Measurements from ENCODE around the gene C19orf25.
A peak's percentile ranks its signal among the peaks of the same experiment; 100 is the strongest.

The C19orf25 gene

DNA sequence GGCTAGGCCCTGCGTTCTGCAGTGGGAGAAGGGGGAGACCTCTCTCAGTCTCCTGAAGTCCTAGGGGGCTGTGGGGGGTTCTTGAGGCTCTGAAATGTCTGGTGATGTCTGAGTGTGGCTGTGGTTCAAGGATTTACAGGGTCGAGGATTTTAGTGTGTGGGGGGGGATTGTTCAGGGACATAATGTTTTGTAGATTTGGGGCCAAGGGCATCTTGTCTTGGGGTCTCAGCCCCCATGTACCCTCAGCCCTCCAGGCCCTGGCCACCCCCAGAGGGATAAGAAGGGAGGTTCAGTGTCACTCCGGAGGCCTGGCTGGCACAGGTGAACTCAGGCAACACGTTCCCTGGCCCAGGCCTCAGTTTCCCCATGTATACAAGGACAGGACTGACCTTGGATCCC is 31.5 kb downstream of the C19orf25 start:
- no peak for TF ChIP-seq CTCF (IDR thresholded peaks at IDR 0.05)
- peaks cover 6% of the 10 kb centered on the region for H3K4me1 ChIP-seq

DNA sequence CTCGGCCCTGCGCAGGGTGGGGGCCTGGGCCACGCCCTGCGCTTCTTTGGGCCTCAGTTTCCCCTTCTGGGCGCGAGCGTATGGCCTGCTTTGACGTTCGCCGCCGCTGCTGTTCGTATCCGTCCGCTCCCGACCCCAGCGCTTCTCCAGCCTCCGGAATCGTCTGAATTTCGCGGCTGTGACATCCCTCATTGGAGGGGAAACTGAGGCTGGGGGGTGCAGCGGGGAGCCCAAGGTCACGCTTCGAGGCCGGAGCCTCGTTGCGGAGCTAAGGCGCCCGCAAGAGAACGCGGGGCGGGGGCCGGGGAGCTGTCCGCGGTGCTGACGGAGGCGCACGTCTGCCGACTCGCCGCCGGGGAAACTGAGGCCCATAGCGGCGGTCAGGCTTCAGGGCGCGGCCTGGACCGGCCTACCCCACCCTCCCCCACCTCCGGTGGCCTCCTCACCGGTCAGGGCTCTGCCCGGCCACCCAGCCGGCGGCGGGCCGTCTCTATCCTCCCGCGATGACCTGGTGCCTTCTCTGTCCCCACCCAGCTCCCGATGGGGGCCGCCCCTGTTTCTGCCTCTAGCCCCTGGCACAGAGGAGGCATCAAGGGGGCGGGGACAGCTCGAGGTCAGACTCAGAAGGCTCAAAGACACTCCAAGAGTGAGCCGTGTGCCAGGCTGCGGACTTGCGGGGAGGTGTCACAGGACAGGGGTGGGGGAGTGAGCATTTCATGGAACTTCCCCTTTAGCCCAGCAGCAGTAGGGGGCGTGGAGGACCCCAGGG is 32.1 kb downstream of the C19orf25 start:
- Histone ChIP-seq H3K4me1 (peaks cover 6% of the 10 kb centered on the region), H3K9ac (no peak overlapping the region), H3K79me2 (no peaks in the 10 kb centered on the region), H3K36me3 (ENCODE audit: control insufficient read depth, insufficient read depth, low read length) (no peaks in the 10 kb centered on the region), H3K9me3 (ENCODE audit: control insufficient read depth, low read length) (no peaks in the 10 kb centered on the region), H3K4me3 (ENCODE audit: low read depth, low read length) (no peak overlapping the region), H3K27me3 (ENCODE audit: control insufficient read depth, insufficient read depth, low read length) (peaks cover 11% of the 10 kb centered on the region), H2AFZ (peak overlapping the region; percentile 38), H3K4me2 (ENCODE audit: low read length) (no peak overlapping the region), H3K27ac (no peak overlapping the region)
- no peak for TF ChIP-seq CTCF (IDR thresholded peaks at IDR 0.05)

More for the DNA sequence above, 31.5 kb downstream of the C19orf25 start:
- H3K4me3 ChIP-seq (ENCODE audit: low read depth, low read length) = no peak overlapping the region
- H3K9me3 ChIP-seq (ENCODE audit: control insufficient read depth, low read length) = no peaks in the 10 kb centered on the region
- H3K79me2 ChIP-seq = no peaks in the 10 kb centered on the region
- no peak overlapping the region for H3K27ac ChIP-seq
- H2AFZ ChIP-seq = no peak overlapping the region
- H3K4me2 ChIP-seq (ENCODE audit: low read length) = no peak overlapping the region
- H3K9ac ChIP-seq = no peak overlapping the region
- no peaks in the 10 kb centered on the region for H3K36me3 ChIP-seq (ENCODE audit: control insufficient read depth, insufficient read depth, low read length)
- peaks cover 17% of the 10 kb centered on the region for H3K27me3 ChIP-seq (ENCODE audit: control insufficient read depth, insufficient read depth, low read length)

GRCh38 chr19:1445932-1446712 is 32.9 kb downstream of the C19orf25 start:
- H3K4me2 ChIP-seq (ENCODE audit: low read length) = peak overlapping the region; percentile 22
- peaks cover 6% of the 10 kb centered on the region for H3K4me1 ChIP-seq
- H3K79me2 ChIP-seq = no peaks in the 10 kb centered on the region
- no peak overlapping the region for H3K27ac ChIP-seq
- H3K9me3 ChIP-seq (ENCODE audit: control insufficient read depth, low read length) = no peaks in the 10 kb centered on the region
- peaks cover 11% of the 10 kb centered on the region for H3K27me3 ChIP-seq (ENCODE audit: control insufficient read depth, insufficient read depth, low read length)
- H2AFZ ChIP-seq = no peak overlapping the region
- no peak overlapping the region for H3K4me3 ChIP-seq (ENCODE audit: low read depth, low read length)
- H3K9ac ChIP-seq = no peak overlapping the region
- TF ChIP-seq CTCF (IDR thresholded peaks at IDR 0.05) = no peak
- no peaks in the 10 kb centered on the region for H3K36me3 ChIP-seq (ENCODE audit: control insufficient read depth, insufficient read depth, low read length)

GRCh38 chr19:1445185-1445931 is 33.7 kb downstream of the C19orf25 start:
- Histone ChIP-seq H3K9me3 (ENCODE audit: control insufficient read depth, low read length) (no peaks in the 10 kb centered on the region), H3K9ac (no peak overlapping the region), H3K36me3 (ENCODE audit: control insufficient read depth, insufficient read depth, low read length) (no peaks in the 10 kb centered on the region), H3K27me3 (ENCODE audit: control insufficient read depth, insufficient read depth, low read length) (peaks cover 8% of the 10 kb centered on the region), H3K27ac (no peak overlapping the region), H3K4me2 (ENCODE audit: low read length) (peak overlapping the region; percentile 62), H2AFZ (peak overlapping the region; percentile 79), H3K79me2 (no peaks in the 10 kb centered on the region), H3K4me3 (ENCODE audit: low read depth, low read length) (peak overlapping the region; percentile 41), H3K4me1 (peaks cover 6% of the 10 kb centered on the region)
- peak; percentile 94 for TF ChIP-seq CTCF (IDR thresholded peaks at IDR 0.05)

Measured in parathyroid adenoma (tissue), 2 donors.